PC-3 (cell line): ENCODE data around the gene ADD1. TPM values are rescaled to one million over a fixed set of nuclear protein-coding genes. Genes with fewer than 3 reads are reported as not detected.

Experiments used
- ATAC-seq: fragments of 200-7000 bp; cut with Tn5 transposase; 2 replicates; pipeline ENCODE4 v1.9.1; 2020; ENCODE audit warnings: mild to moderate bottlenecking, moderate library complexity
- BruUV-seq: library from RNA; stranded (reverse); fragments of 400-500 nt; replicated peaks from 2 replicates; lab custom pipeline; 2021; lab: Mats Ljungman, UMichigan
- CTCF ChIA-PET: fragments of 300-600 bp; sonication (Branson Sonifier 250); formaldehyde crosslinking; loops from one replicate; lab custom pipeline; 2022; ENCODE audit warnings: antibody characterized with exemption; lab: Charles Lee
- POLR2A ChIA-PET: fragments of 300-600 bp; sonication (Branson Sonifier 250); formaldehyde crosslinking; loops from one replicate; lab custom pipeline; 2022; ENCODE audit warnings: antibody characterized with exemption; ENCODE audit not compliant: unreplicated experiment; lab: Charles Lee
- DNase-seq: peaks from one replicate; pipeline ENCODE4 v3.0.0-alpha.2; 2015
- H2AFZ ChIP-seq: fragments of 300-600 bp; sonication (generic); 2 replicates; pipeline ENCODE4 v1.6.0; 2016; ENCODE audit warnings: antibody characterized with exemption, low read length
- H3F3A ChIP-seq: fragments of 300-600 bp; sonication (generic); one replicate; pipeline ENCODE4 v1.6.0; 2017; ENCODE audit warnings: antibody characterized with exemption, low read length, control low read depth, mild to moderate bottlenecking; ENCODE audit not compliant: unreplicated experiment
- H3K27ac ChIP-seq: fragments of 300-600 bp; sonication (generic); 2 replicates; pipeline ENCODE4 v1.5.1; 2016; ENCODE audit warnings: mild to moderate bottlenecking, low read length
- H3K27me3 ChIP-seq: fragments of 300-600 bp; sonication (generic); 2 replicates; pipeline ENCODE4 v1.6.1; 2016; ENCODE audit warnings: low read length, mixed read lengths
- H3K36me3 ChIP-seq: fragments of 300-600 bp; sonication (generic); 2 replicates; pipeline ENCODE4 v1.6.1; 2016; ENCODE audit warnings: low read depth, mixed run types, low read length, mixed read lengths
- H3K4me1 ChIP-seq: fragments of 300-600 bp; sonication (generic); 2 replicates; pipeline ENCODE4 v1.5.1; 2016; ENCODE audit warnings: low read length; ENCODE audit not compliant: insufficient read depth
- H3K4me2 ChIP-seq: fragments of 300-600 bp; sonication (generic); 2 replicates; pipeline ENCODE4 v1.6.0; 2016; ENCODE audit warnings: low read length
- H3K4me3 ChIP-seq: fragments of 300-600 bp; sonication (generic); 2 replicates; pipeline ENCODE4 v1.5.1; 2016; ENCODE audit warnings: mild to moderate bottlenecking, low read length, mixed read lengths
- H3K79me2 ChIP-seq: fragments of 300-600 bp; sonication (generic); 2 replicates; pipeline ENCODE4 v1.6.1; 2017; ENCODE audit warnings: low read length, mixed read lengths
- H3K9ac ChIP-seq: fragments of 300-600 bp; sonication (generic); 2 replicates; pipeline ENCODE4 v1.6.0; 2016; ENCODE audit warnings: mild to moderate bottlenecking, low read length
- H3K9me2 ChIP-seq: fragments of 300-600 bp; sonication (generic); replicated peaks from 2 replicates; pipeline ENCODE4 v1.6.1; 2016; ENCODE audit warnings: mixed run types, low read length, mixed read lengths
- H3K9me3 ChIP-seq: fragments of 300-600 bp; sonication (generic); 2 replicates; pipeline ENCODE4 v1.6.1; 2016; ENCODE audit warnings: low read length, mixed read lengths
- H4K20me1 ChIP-seq: fragments of 300-600 bp; sonication (generic); 2 replicates; pipeline ENCODE4 v1.6.1; 2016; ENCODE audit warnings: low read length, mixed read lengths
- CTCF ChIP-seq: fragments of 300-600 bp; sonication (generic); conservative IDR thresholded peaks from 2 replicates; pipeline ENCODE4 v1.5.1; 2017; ENCODE audit warnings: antibody characterized with exemption, low read depth, mild to moderate bottlenecking, low read length
- EZH2 ChIP-seq: fragments of 300-600 bp; sonication (generic); IDR thresholded peaks from one replicate; pipeline ENCODE4 v1.6.1; 2017; ENCODE audit warnings: antibody characterized with exemption, mild to moderate bottlenecking, low read length; ENCODE audit not compliant: unreplicated experiment
- EZH2phosphoT487 ChIP-seq: fragments of 300-600 bp; sonication (generic); IDR thresholded peaks from 2 replicates; pipeline ENCODE4 v1.6.1; 2018; ENCODE audit warnings: mild to moderate bottlenecking, antibody characterized with exemption, low read length, borderline replicate concordance
- intact Hi-C: fragments of 100-400 bp; cut with micrococcal nuclease; formaldehyde crosslinking; loops from 2 replicates; pipeline ENCODE4 v1.9.0; 2023
- total RNA-seq: library from RNA; depleted of rRNA; stranded (reverse); fragments of >200 nt; gene quantifications from 2 replicates; pipeline ENCODE4 v1.2.3, GENCODE V29; 2014

ADD1 gene
- total RNA-seq, 1 experiment from 2014 or later: 118 TPM

GRCh38 chr4:2824329-2824835, 19.3 kb upstream of the ADD1 start:
- BruUV-seq: no TSS peak
- H3K4me3 ChIP-seq: no peak overlapping the region
- H3K36me3 ChIP-seq: no peaks in the 10 kb centered on the region
- H2AFZ ChIP-seq: no peak overlapping the region
- no peak overlapping the region for H3K27ac ChIP-seq
- no peak overlapping the region for H3K9ac ChIP-seq
- ChIA-PET POLR2A (no interaction called here), CTCF (no interaction called here)
- intact Hi-C loops: no loop called here
- TF ChIP-seq EZH2: no peak
- TF ChIP-seq EZH2phosphoT487: no peak
- no peak for TF ChIP-seq CTCF
- no peak overlapping the region for H3K4me2 ChIP-seq
- no peaks in the 10 kb centered on the region for H4K20me1 ChIP-seq
- H3F3A ChIP-seq: no peaks in the 10 kb centered on the region
- DNase-seq (no peak), ATAC-seq (no peak)
- no peaks in the 10 kb centered on the region for H3K9me3 ChIP-seq
- H3K9me2 ChIP-seq: no peaks in the 10 kb centered on the region
- peaks cover 3% of the 10 kb centered on the region; the same call in 1 of the 2 replicates for H3K79me2 ChIP-seq
- H3K4me1 ChIP-seq: no peaks in the 10 kb centered on the region
- no peaks in the 10 kb centered on the region for H3K27me3 ChIP-seq

DNA sequence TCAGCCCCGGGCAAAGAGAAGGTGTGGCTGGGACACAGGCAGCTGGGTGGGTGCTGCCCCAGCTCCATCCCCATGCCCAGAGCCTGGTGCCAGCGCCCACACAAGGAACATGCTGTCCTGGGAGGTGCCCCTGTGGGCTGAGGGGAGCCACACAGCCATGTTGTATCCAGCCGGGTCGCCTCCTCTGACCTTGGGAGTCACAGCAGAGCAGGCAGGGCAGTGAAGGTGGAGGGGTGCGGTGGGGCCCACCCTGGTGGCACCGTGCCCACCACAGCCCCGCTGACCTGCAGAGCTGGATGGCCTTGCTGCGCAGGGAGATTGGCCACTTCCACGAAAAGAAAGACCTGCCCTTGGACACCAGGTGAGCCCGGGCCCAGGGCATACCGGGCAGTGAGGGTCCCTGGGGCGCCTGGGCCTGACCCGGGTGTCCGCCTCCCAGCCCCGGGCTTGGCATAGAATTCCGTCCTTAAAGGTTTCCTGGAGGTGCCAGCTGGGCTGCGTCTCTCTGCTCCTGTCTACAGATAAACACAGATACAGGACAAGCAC, 18.7 kb upstream of the ADD1 start:
- H2AFZ ChIP-seq: no peak overlapping the region
- DNase-seq: no peak
- CTCF ChIA-PET: no interaction called here
- H3K9me3 ChIP-seq: no peaks in the 10 kb centered on the region
- BruUV-seq: no TSS peak
- no peaks in the 10 kb centered on the region for H3K36me3 ChIP-seq
- no peaks in the 10 kb centered on the region for H4K20me1 ChIP-seq
- no peak overlapping the region for H3K4me3 ChIP-seq
- H3K9me2 ChIP-seq: no peaks in the 10 kb centered on the region
- no peak for ATAC-seq
- H3K27me3 ChIP-seq: no peaks in the 10 kb centered on the region
- no peak overlapping the region for H3K9ac ChIP-seq
- H3F3A ChIP-seq: no peaks in the 10 kb centered on the region
- TF ChIP-seq EZH2phosphoT487: no peak
- TF ChIP-seq CTCF: no peak
- TF ChIP-seq EZH2: no peak
- H3K27ac ChIP-seq: no peak overlapping the region
- no peaks in the 10 kb centered on the region for H3K79me2 ChIP-seq
- no peaks in the 10 kb centered on the region for H3K4me1 ChIP-seq
- no peak overlapping the region for H3K4me2 ChIP-seq
- POLR2A ChIA-PET: no interaction called here
- intact Hi-C loops: no loop called here

DNA sequence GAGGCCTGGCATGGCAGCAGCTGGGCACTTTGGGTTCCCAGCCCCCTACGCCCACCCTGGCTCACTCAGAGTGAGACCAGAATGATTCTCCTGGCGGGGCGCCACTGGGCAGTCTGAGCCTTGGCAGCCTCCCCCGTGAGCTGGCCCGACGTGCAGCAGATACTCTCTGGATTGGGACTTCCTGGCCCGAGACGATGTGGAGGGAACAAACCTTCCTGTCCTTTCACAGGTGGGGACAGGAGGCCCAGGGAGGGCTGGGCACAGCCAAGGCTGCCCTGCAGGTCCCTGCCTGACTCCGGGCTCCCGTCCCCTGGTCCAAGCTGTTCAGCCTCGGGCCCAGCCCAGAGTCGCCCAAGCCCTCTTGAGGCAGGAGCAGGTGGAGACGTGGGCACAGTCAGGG, 17.9 kb upstream of the ADD1 start:
- Histone ChIP-seq H3K9ac (no peak overlapping the region), H3K79me2 (no peaks in the 10 kb centered on the region), H3K4me1 (no peaks in the 10 kb centered on the region), H3K4me3 (no peak overlapping the region), H3K27me3 (no peaks in the 10 kb centered on the region), H3F3A (no peaks in the 10 kb centered on the region), H3K9me3 (no peaks in the 10 kb centered on the region), H3K9me2 (no peaks in the 10 kb centered on the region), H3K36me3 (no peaks in the 10 kb centered on the region), H4K20me1 (no peaks in the 10 kb centered on the region), H2AFZ (no peak overlapping the region), H3K4me2 (no peak overlapping the region), H3K27ac (no peak overlapping the region)
- no peak for TF ChIP-seq EZH2
- TF ChIP-seq CTCF: no peak
- no peak for TF ChIP-seq EZH2phosphoT487
- ATAC-seq (no peak), DNase-seq (no peak)
- intact Hi-C loops: no loop called here
- ChIA-PET POLR2A (no interaction called here), CTCF (no interaction called here)
- no TSS peak for BruUV-seq
